ENCODE data around the gene SIDT1. TPM values are rescaled to one million over a fixed set of nuclear protein-coding genes. Genes with fewer than 3 reads are reported as not detected.

The SIDT1 gene
- total RNA-seq, 1 donor from 2014 or later = not detected

DNA sequence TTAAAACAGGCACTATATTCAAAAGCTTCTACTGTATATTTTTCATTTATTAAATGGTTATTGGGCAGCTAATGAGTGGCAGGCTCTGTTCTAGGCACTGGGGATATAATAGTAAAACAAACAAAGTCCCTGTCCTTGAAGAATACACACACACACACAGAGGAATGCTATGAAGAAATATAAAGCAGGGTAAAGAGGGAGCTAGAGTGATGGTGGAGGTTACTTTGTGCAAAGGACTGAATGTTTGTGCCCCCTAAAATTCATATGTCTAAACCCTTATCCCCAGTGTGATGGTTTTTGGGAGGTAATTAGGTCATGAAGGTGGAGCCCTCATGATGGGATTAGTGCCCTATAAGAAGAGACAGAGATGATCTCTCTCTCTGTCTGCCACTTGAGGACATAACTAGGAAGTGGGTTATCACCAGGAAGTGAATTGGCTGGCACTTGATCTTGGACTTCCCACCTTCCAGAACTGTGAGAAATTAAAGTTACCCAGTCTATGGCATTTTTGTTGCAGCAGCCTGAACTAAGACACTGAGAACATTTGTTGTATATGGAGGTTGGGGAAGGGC is 132.3 kb downstream of the SIDT1 start:
- no peak overlapping the region for H3K4me3 ChIP-seq (ENCODE audit: insufficient read depth, low read depth, low read length)
- DNase-seq (ENCODE audit: low read depth) (no peak), FAIRE-seq (no peak)
- H3K9me3 Mint-ChIP-seq (ENCODE audit: unreplicated experiment) = no peaks in the 10 kb centered on the region
- no peaks in the 10 kb centered on the region for H3K4me1 ChIP-seq (ENCODE audit: insufficient read depth, low read length)
- H3K79me2 ChIP-seq (ENCODE audit: insufficient read depth, low read length) = no peaks in the 10 kb centered on the region
- H3K27me3 Mint-ChIP-seq (ENCODE audit: low read depth, unreplicated experiment) = no peaks in the 10 kb centered on the region
- peaks cover 5% of the 10 kb centered on the region for H3K4me1 Mint-ChIP-seq (ENCODE audit: low read depth, unreplicated experiment)
- no peak overlapping the region for H3K27ac Mint-ChIP-seq (ENCODE audit: unreplicated experiment)
- no peaks in the 10 kb centered on the region for H4K20me1 ChIP-seq (ENCODE audit: insufficient read depth, low read length)
- peaks cover 12% of the 10 kb centered on the region for H3K36me3 Mint-ChIP-seq (ENCODE audit: low read depth, unreplicated experiment)
- no peak overlapping the region for H2AFZ ChIP-seq (ENCODE audit: low read depth, low read length)
- peaks cover 7% of the 10 kb centered on the region for H3K36me3 ChIP-seq (ENCODE audit: insufficient read depth, low read length)
- no peak overlapping the region for H3K4me2 ChIP-seq (ENCODE audit: low read length)
- H3K4me3 Mint-ChIP-seq (ENCODE audit: unreplicated experiment) = no peak overlapping the region
- H3K9ac ChIP-seq (ENCODE audit: low read length) = no peak overlapping the region
- H3K9me3 ChIP-seq (ENCODE audit: insufficient read depth, low read depth, low read length) = no peaks in the 10 kb centered on the region
- no peak for TF ChIP-seq EZH2 (IDR thresholded peaks at IDR 0.05; ENCODE audit: insufficient read depth, low read length)
- TF ChIP-seq, protein P1, sequence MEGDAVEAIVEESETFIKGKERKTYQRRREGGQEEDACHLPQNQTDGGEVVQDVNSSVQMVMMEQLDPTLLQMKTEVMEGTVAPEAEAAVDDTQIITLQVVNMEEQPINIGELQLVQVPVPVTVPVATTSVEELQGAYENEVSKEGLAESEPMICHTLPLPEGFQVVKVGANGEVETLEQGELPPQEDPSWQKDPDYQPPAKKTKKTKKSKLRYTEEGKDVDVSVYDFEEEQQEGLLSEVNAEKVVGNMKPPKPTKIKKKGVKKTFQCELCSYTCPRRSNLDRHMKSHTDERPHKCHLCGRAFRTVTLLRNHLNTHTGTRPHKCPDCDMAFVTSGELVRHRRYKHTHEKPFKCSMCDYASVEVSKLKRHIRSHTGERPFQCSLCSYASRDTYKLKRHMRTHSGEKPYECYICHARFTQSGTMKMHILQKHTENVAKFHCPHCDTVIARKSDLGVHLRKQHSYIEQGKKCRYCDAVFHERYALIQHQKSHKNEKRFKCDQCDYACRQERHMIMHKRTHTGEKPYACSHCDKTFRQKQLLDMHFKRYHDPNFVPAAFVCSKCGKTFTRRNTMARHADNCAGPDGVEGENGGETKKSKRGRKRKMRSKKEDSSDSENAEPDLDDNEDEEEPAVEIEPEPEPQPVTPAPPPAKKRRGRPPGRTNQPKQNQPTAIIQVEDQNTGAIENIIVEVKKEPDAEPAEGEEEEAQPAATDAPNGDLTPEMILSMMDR (IDR thresholded peaks at IDR 0.05; ENCODE audit: insufficient read depth, low read depth, low read length) = no peak
- H3K27ac ChIP-seq (ENCODE audit: low read depth, low read length) = no peak overlapping the region
- no peaks in the 10 kb centered on the region for H3K27me3 ChIP-seq (ENCODE audit: insufficient read depth, low read length)

GRCh38 chr3:113668015-113668414 is 135.7 kb downstream of the SIDT1 start:
- Histone ChIP-seq H3K4me3 (ENCODE audit: insufficient read depth, low read depth, low read length) (no peak overlapping the region), H3K9me3 (ENCODE audit: insufficient read depth, low read depth, low read length) (no peaks in the 10 kb centered on the region), H2AFZ (ENCODE audit: low read depth, low read length) (no peak overlapping the region), H3K36me3 (ENCODE audit: insufficient read depth, low read length) (peaks cover 3% of the 10 kb centered on the region), H3K4me1 (ENCODE audit: insufficient read depth, low read length) (no peaks in the 10 kb centered on the region), H3K27ac (ENCODE audit: low read depth, low read length) (no peak overlapping the region), H3K27me3 (ENCODE audit: insufficient read depth, low read length) (no peaks in the 10 kb centered on the region), H3K9ac (ENCODE audit: low read length) (no peak overlapping the region), H3K4me2 (ENCODE audit: low read length) (peak overlapping the region; percentile 73), H3K79me2 (ENCODE audit: insufficient read depth, low read length) (no peaks in the 10 kb centered on the region), H4K20me1 (ENCODE audit: insufficient read depth, low read length) (no peaks in the 10 kb centered on the region)
- FAIRE-seq (no peak), DNase-seq (ENCODE audit: low read depth) (peak; percentile 37)
- Mint-ChIP-seq H3K27me3 (ENCODE audit: low read depth, unreplicated experiment) (no peaks in the 10 kb centered on the region), H3K9me3 (ENCODE audit: unreplicated experiment) (no peaks in the 10 kb centered on the region), H3K4me1 (ENCODE audit: low read depth, unreplicated experiment) (peaks cover 5% of the 10 kb centered on the region), H3K4me3 (ENCODE audit: unreplicated experiment) (peak overlapping the region; percentile 51), H3K27ac (ENCODE audit: unreplicated experiment) (no peak overlapping the region), H3K36me3 (ENCODE audit: low read depth, unreplicated experiment) (peaks cover 3% of the 10 kb centered on the region)
- TF ChIP-seq, protein P1 (IDR thresholded peaks at IDR 0.05; ENCODE audit: insufficient read depth, low read depth, low read length) = no peak
- no peak for TF ChIP-seq EZH2 (IDR thresholded peaks at IDR 0.05; ENCODE audit: insufficient read depth, low read length)

DNA sequence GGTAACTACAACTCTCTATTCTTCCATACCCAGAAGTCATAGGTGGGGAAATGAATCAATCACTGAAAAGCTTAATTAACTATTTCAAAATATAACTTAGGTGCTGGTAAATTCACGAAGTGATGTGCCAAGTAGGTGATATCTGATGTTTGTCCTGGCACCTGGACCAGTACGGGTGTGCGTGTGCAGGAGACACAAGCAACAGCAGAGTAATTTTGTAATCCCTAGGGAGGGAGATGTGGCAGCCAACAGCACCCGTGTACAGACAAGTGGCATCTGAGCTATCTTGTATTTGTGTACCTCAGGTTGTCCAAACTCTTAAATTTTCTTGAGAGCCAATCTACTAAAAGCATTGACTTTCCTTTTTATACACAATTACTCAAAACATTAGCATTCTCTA is 141.2 kb downstream of the SIDT1 start:
- Mint-ChIP-seq H3K27me3 (ENCODE audit: low read depth, unreplicated experiment) (no peaks in the 10 kb centered on the region), H3K36me3 (ENCODE audit: low read depth, unreplicated experiment) (peaks cover 18% of the 10 kb centered on the region), H3K9me3 (ENCODE audit: unreplicated experiment) (peaks cover 2% of the 10 kb centered on the region), H3K4me1 (ENCODE audit: low read depth, unreplicated experiment) (no peaks in the 10 kb centered on the region), H3K27ac (ENCODE audit: unreplicated experiment) (no peak overlapping the region), H3K4me3 (ENCODE audit: unreplicated experiment) (no peak overlapping the region)
- H3K4me3 ChIP-seq (ENCODE audit: insufficient read depth, low read depth, low read length) = no peak overlapping the region
- H3K4me1 ChIP-seq (ENCODE audit: insufficient read depth, low read length) = no peaks in the 10 kb centered on the region
- no peaks in the 10 kb centered on the region for H3K79me2 ChIP-seq (ENCODE audit: insufficient read depth, low read length)
- DNase-seq (ENCODE audit: low read depth) (no peak), FAIRE-seq (no peak)
- TF ChIP-seq EZH2 (IDR thresholded peaks at IDR 0.05; ENCODE audit: insufficient read depth, low read length) = no peak
- TF ChIP-seq, protein P1 (IDR thresholded peaks at IDR 0.05; ENCODE audit: insufficient read depth, low read depth, low read length) = no peak
- H3K27ac ChIP-seq (ENCODE audit: low read depth, low read length) = no peak overlapping the region
- no peaks in the 10 kb centered on the region for H3K9me3 ChIP-seq (ENCODE audit: insufficient read depth, low read depth, low read length)
- H3K27me3 ChIP-seq (ENCODE audit: insufficient read depth, low read length) = no peaks in the 10 kb centered on the region
- H4K20me1 ChIP-seq (ENCODE audit: insufficient read depth, low read length) = no peaks in the 10 kb centered on the region
- no peak overlapping the region for H3K9ac ChIP-seq (ENCODE audit: low read length)
- no peak overlapping the region for H3K4me2 ChIP-seq (ENCODE audit: low read length)
- no peak overlapping the region for H2AFZ ChIP-seq (ENCODE audit: low read depth, low read length)
- peaks cover 6% of the 10 kb centered on the region for H3K36me3 ChIP-seq (ENCODE audit: insufficient read depth, low read length)
